ENCODE measurements around the gene RBM23.
A peak's percentile ranks its signal among the peaks of the same experiment; 100 is the strongest.

DNA sequence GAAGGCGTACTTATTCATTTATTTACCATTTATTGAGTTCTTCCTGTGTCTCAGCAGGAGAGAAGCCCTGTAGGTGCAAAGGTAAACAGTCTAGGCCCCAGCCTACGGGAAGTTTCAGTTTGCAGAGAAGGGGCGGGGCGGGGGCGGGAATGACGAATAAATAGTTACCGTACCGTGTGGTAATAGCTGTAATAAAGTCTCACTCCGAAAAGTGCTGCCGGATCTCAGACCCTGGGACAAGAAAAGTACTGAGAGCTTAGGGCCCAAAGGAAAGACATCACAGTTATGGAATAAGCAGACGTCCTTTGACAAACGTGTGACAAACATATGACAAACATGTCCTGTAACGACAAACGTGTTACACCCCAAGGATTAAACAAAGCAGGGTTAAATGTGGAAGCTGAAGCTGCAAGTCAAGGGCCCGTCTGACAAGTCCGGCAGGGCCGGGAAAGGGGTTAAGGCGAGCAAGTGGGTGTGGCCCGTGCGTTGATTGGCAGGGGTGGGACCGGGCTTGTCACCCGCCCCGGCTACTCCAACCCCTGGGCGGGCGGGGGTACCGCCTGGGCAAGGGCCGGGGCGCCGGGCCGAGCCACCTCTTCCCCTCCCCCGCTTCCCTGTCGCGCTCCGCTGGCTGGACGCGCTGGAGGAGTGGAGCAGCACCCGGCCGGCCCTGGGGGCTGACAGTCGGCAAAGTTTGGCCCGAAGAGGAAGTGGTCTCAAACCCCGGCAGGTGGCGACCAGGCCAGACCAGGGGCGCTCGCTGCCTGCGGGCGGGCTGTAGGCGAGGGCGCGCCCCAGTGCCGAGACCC is 47.5 kb downstream of the RBM23 start, which contains the start of gene LRP10:
- TF ChIP-seq, protein P1, sequence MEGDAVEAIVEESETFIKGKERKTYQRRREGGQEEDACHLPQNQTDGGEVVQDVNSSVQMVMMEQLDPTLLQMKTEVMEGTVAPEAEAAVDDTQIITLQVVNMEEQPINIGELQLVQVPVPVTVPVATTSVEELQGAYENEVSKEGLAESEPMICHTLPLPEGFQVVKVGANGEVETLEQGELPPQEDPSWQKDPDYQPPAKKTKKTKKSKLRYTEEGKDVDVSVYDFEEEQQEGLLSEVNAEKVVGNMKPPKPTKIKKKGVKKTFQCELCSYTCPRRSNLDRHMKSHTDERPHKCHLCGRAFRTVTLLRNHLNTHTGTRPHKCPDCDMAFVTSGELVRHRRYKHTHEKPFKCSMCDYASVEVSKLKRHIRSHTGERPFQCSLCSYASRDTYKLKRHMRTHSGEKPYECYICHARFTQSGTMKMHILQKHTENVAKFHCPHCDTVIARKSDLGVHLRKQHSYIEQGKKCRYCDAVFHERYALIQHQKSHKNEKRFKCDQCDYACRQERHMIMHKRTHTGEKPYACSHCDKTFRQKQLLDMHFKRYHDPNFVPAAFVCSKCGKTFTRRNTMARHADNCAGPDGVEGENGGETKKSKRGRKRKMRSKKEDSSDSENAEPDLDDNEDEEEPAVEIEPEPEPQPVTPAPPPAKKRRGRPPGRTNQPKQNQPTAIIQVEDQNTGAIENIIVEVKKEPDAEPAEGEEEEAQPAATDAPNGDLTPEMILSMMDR (IDR thresholded peaks at IDR 0.05; ENCODE audit: control extremely low read depth in 1 of 3, insufficient read depth in 1 of 3, low read depth in 1 of 3, low read length in 3 of 3) = no peak
- TF ChIP-seq YY1 (IDR thresholded peaks at IDR 0.05; ENCODE audit: low read depth, low read length) (no peak), POLR2A (IDR thresholded peaks at IDR 0.05; ENCODE audit: control extremely low read depth in 1 of 2, low read depth in 2 of 2, low read length in 2 of 2) (peak in 1 of 2 experiments; percentile 21; a peak in 2 of 3 replicates), TCF12 (IDR thresholded peaks at IDR 0.05; ENCODE audit: low read depth, low read length) (no peak), EZH2 (IDR thresholded peaks at IDR 0.05; ENCODE audit: low read depth, low read length, severe bottlenecking) (no peak), TAF1 (IDR thresholded peaks at IDR 0.05; ENCODE audit: low read depth, low read length) (peak; percentile 47; the same call in 1 of the 2 replicates), POLR2AphosphoS5 (IDR thresholded peaks at IDR 0.05; ENCODE audit: low read depth, low read length) (no peak), FOSL1 (IDR thresholded peaks at IDR 0.05; ENCODE audit: insufficient read depth, low read depth, low read length) (no peak)
- TF ChIP-seq, protein P2, sequence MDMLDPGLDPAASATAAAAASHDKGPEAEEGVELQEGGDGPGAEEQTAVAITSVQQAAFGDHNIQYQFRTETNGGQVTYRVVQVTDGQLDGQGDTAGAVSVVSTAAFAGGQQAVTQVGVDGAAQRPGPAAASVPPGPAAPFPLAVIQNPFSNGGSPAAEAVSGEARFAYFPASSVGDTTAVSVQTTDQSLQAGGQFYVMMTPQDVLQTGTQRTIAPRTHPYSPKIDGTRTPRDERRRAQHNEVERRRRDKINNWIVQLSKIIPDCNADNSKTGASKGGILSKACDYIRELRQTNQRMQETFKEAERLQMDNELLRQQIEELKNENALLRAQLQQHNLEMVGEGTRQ (IDR thresholded peaks at IDR 0.05; ENCODE audit: low read length) = no peak
